Lower leg skin (tissue), 3 donors: ENCODE measurements around the gene WDFY2.

Experiments used
- POLR2A ChIP-seq, 2 donors: fragments of 450-650 bp; IDR thresholded peaks; one replicate each; pipeline ENCODE4 v1.6.1; 2016 to 2017; ENCODE audit warnings: antibody characterized with exemption in 2 of 2, mild to moderate bottlenecking in 1 of 2, moderate library complexity in 1 of 2
- TF ChIP-seq, protein P1 (sequence below), 3 donors: fragments of 450-650 bp; IDR thresholded peaks; one replicate each; pipeline ENCODE4 v1.5.1; 2016; ENCODE audit warnings: antibody characterized with exemption in 3 of 3, mild to moderate bottlenecking in 3 of 3, moderate library complexity in 2 of 3

- TF ChIP-seq, protein P1, sequence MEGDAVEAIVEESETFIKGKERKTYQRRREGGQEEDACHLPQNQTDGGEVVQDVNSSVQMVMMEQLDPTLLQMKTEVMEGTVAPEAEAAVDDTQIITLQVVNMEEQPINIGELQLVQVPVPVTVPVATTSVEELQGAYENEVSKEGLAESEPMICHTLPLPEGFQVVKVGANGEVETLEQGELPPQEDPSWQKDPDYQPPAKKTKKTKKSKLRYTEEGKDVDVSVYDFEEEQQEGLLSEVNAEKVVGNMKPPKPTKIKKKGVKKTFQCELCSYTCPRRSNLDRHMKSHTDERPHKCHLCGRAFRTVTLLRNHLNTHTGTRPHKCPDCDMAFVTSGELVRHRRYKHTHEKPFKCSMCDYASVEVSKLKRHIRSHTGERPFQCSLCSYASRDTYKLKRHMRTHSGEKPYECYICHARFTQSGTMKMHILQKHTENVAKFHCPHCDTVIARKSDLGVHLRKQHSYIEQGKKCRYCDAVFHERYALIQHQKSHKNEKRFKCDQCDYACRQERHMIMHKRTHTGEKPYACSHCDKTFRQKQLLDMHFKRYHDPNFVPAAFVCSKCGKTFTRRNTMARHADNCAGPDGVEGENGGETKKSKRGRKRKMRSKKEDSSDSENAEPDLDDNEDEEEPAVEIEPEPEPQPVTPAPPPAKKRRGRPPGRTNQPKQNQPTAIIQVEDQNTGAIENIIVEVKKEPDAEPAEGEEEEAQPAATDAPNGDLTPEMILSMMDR (IDR thresholded peaks at IDR 0.05), result no peak
- no peak for TF ChIP-seq POLR2A (IDR thresholded peaks at IDR 0.05)
These were observed 32.2 kb upstream of the WDFY2 start for GRCh38 chr13:51552027-51552426.
